ENCODE results near the gene CLTCL1.

Gene CLTCL1

DNA sequence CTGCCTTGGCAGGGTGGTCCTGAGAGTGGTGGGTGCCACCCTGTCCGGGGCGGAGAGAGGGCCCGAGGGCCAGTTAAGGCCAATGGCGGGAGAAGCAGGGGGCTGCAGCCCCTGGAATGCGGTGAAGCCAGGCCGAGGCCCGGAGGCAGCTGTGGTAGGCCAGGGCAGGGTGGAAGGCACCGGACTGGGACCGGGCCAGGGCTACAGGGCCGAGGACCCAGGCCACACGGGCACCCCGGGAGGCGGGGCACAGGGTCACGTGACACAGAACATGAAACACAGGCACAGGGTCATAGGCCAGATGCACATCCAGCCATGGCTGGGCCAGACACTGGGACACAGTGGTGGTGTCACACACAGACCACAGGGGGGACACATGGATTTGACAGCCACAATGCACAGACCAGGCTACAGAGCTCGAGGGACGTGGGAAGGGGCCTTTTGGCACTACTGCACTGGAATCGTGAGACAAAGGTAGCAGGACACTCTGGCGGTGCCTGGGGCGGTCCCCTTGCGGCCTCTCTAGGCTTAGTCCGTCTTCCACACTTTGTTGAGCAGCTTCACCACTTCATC lies 115.8 kb downstream of the CLTCL1 start:
- no peak overlapping the region for H3K4me3 ChIP-seq (ENCODE audit: low read depth, low read length)
- no peak for DNase-seq (ENCODE audit: low read depth)
- TF ChIP-seq, protein P1, sequence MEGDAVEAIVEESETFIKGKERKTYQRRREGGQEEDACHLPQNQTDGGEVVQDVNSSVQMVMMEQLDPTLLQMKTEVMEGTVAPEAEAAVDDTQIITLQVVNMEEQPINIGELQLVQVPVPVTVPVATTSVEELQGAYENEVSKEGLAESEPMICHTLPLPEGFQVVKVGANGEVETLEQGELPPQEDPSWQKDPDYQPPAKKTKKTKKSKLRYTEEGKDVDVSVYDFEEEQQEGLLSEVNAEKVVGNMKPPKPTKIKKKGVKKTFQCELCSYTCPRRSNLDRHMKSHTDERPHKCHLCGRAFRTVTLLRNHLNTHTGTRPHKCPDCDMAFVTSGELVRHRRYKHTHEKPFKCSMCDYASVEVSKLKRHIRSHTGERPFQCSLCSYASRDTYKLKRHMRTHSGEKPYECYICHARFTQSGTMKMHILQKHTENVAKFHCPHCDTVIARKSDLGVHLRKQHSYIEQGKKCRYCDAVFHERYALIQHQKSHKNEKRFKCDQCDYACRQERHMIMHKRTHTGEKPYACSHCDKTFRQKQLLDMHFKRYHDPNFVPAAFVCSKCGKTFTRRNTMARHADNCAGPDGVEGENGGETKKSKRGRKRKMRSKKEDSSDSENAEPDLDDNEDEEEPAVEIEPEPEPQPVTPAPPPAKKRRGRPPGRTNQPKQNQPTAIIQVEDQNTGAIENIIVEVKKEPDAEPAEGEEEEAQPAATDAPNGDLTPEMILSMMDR (IDR thresholded peaks at IDR 0.05; ENCODE audit: control insufficient read depth, extremely low read depth, insufficient read depth), result no peak

DNA sequence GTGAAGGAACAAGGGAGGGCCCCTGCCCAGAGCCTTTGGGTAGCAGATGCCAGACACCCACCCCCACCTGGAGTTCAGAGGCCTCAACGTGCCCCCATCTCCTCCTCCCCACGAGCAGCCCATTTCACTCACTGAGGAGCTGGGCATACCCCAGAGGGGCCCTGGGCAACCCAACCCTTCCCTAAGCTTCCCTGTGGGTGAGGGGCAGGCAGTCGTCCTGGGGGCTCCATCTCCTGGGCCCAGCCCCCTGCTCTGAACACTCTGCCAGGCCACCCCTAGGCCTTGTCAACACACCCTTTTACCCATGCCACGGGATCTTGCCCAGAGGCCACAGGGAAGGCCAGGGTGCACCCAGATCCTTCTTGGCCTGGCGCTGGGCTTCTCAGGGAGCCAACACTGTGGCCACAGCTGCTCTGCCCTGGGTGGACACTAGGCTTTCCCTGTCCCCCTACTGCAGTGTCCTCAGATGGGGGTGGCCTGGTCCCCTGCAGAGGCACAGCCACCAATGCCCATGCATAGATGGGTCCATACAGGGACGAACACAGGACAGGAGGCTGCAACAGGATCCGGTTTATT lies 116.4 kb downstream of the CLTCL1 start:
- TF ChIP-seq, protein P1 (IDR thresholded peaks at IDR 0.05; ENCODE audit: control insufficient read depth, extremely low read depth, insufficient read depth), result no peak
- DNase-seq (ENCODE audit: low read depth), result no peak
- H3K4me3 ChIP-seq (ENCODE audit: low read depth, low read length), result no peak overlapping the region

DNA sequence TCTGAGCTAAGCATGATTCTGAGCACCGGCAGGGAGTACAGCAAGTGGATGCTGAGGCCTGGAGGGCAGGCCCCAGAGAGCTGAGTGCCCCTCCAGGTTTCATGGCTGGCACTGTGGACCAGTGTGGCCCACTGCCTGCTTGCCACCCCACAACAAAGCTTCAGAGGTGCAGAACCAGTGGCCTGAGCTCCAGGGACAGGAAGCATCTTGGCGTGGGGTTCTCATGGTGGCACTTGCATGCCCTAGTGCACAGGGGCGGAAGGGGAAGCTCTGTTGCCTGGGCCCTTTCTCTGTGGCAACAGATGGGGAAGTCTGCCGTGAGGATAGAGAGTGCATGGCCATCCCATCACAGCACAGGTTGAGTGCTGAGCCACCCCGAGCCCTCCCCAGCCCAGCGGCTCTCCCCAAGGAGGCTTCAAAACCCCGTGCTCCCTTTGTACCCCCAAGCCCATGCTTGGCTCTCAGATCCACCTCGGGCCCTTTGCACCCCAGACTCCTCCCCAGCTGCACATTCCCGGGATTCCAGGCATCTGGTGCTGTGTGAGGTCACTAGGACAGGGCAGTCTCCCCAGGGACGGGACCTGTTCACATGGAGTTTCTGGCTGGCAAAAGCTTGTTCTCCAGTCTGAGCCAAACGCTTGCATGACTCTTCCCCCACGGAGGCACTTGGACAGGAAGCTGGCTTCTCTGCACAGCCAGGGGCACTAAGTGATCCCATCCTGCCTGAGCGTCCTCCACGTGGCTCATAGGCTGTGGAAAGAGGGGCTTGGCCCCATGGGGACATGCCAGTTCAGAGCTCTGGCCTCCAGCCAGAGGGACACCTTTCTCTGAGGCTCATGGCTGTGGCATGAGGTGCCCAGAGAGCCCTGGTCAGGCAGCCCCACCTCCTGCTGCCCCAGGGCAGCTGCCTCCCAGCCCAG lies 117.2 kb downstream of the CLTCL1 start:
- H3K4me3 ChIP-seq (ENCODE audit: low read depth, low read length), result no peak overlapping the region
- DNase-seq (ENCODE audit: low read depth), result no peak
- TF ChIP-seq, protein P1 (IDR thresholded peaks at IDR 0.05; ENCODE audit: control insufficient read depth, extremely low read depth, insufficient read depth), result no peak

DNA sequence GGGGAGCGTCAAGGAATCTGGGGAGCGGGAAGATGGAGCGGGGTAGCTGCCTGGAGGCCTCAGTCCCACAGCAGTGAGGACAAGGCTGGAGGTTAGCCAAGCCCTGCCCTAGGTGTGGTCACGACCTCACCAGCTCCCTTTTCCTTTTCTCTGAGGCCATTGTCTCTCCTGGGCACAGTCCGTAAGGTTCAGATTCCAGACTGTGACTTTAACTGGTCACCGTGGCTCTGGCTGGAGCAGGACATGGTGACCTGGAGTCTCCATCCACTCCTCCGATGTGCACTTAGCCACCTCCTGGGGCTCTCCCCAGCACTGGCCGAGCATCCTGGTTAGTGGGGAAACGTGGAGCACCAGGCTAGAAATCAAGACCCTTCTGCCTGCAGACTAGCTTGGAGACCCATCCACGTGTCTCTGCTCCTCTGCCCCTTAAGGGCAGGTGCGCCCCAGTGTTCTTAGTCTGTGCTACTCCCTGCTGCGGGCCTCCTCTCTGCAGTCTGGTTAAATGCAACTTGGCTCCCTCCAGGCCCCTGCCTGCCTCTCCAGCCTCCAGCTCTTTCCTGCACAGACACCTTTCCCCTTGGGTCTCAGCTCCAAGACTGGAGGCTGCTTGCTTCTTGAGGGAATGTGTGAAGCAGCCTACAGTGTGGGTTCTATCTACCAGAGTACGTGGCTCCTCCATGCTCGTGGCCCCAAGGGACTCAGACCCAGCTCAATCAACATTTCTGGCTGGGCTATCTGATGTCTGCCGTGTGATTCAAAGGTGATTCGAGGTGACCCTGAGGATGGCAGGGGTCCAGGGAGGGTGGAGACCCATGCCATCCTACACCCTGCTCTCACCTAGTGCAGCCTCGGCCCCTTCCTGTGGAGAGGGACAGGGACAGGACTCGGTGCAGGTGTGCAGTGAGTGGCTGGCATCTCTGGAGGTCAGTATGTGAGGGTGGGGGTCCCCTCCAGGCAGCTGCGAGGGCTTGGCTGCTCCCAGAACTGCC lies 118.2 kb downstream of the CLTCL1 start:
- TF ChIP-seq, protein P1 (IDR thresholded peaks at IDR 0.05; ENCODE audit: control insufficient read depth, extremely low read depth, insufficient read depth), result no peak
- no peak for DNase-seq (ENCODE audit: low read depth)
- peak overlapping the region; percentile 95 for H3K4me3 ChIP-seq (ENCODE audit: low read depth, low read length)

DNA sequence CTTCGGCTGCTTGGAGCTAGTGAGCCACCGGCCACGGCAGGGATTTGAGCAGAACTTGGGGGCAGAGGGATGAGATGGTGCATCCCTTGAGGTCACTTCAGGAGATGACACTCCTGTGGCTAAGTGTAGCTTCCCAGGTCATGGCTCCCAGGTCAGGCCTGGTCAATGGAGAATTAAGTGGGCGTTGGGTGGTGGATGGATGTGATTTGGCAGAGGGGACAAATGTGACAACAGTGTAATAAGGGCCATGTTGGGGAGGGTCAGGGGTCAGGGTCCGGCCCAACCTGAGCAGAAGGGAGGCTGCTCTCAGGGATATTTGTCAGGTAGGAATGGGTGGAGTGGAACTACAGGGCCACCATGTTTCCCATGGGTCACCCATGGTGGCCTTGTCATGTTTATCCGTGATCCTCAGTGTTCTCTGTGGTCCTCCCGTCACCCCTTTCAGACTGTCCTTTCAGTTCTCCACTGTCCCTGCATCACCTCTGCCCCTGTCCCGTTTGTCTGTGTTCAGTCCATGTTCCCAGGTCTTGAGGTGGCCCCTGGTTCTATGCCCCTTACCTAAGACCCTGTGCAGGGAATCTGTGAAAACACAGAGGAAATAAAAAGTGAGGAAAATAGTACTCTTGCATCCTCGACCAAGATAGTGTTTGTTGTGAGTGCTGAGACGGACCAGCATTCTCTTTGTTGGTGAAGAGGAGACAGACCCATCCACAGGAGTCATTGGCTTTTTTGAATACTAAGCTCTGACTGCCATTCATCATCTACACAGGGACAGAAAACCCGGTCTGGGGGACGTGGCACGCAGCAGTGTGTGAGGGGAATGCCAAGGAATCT lies 119.1 kb downstream of the CLTCL1 start:
- TF ChIP-seq, protein P1 (IDR thresholded peaks at IDR 0.05; ENCODE audit: control insufficient read depth, extremely low read depth, insufficient read depth), result no peak
- no peak for DNase-seq (ENCODE audit: low read depth)
- H3K4me3 ChIP-seq (ENCODE audit: low read depth, low read length), result peak overlapping the region; percentile 95

All from LNCaP clone FGC (cell line).